H54 (cell line): Measurements from ENCODE around the gene TFDP2.
"Not testable (repeated sequence)": the region's sequence is repeated elsewhere in the genome, so short reads cannot be mapped to it uniquely, and the experiment has no call there.

Experiments used
- DNase-seq: peaks from one replicate; pipeline ENCODE4 v3.0.0; 2011; ENCODE audit warnings: low spot score, mixed read lengths; ENCODE audit not compliant: insufficient read length
- FAIRE-seq: peaks from 3 replicates; lab custom pipeline; 2011; peaks lifted over from hg19 to GRCh38; lab: Jason Lieb, UNC
- POLR2A ChIP-seq: IDR thresholded peaks from 2 replicates; pipeline ENCODE4 v1.6.1; 2011; ENCODE audit warnings: low read depth, mild to moderate bottlenecking, low read length

The TFDP2 gene

GRCh38 chr3:142112601-142113000 lies 36.7 kb downstream of the TFDP2 start:
- TF ChIP-seq POLR2A: no peak
- no peak for FAIRE-seq
- no peak for DNase-seq

GRCh38 chr3:142106548-142106947 lies 42.8 kb downstream of the TFDP2 start:
- DNase-seq: no peak
- no peak for FAIRE-seq
- no peak for TF ChIP-seq POLR2A

GRCh38 chr3:142105991-142106390 lies 43.4 kb downstream of the TFDP2 start:
- no peak for FAIRE-seq
- DNase-seq: no peak
- TF ChIP-seq POLR2A: no peak

GRCh38 chr3:142104763-142105162 lies 44.6 kb downstream of the TFDP2 start:
- no peak for TF ChIP-seq POLR2A
- FAIRE-seq (peak; percentile 60), DNase-seq (no peak)

- peak; percentile 12 for DNase-seq
- no peak for TF ChIP-seq POLR2A
- peak; percentile 93 for FAIRE-seq
Measured at GRCh38 chr3:142098964-142099363, 50.4 kb downstream of the TFDP2 start.

GRCh38 chr3:142097099-142097843 lies 52.1 kb downstream of the TFDP2 start:
- no peak for DNase-seq
- TF ChIP-seq POLR2A: no peak
- no peak for FAIRE-seq

GRCh38 chr3:142095841-142096240 lies 53.5 kb downstream of the TFDP2 start:
- FAIRE-seq (no peak), DNase-seq (no peak)
- no peak for TF ChIP-seq POLR2A

- DNase-seq, FAIRE-seq: not testable (repeated sequence)
Measured at GRCh38 chr3:142088925-142089324, 60.4 kb downstream of the TFDP2 start.

GRCh38 chr3:142088522-142088921 lies 60.8 kb downstream of the TFDP2 start:
- no peak for TF ChIP-seq POLR2A
- DNase-seq: no peak
- FAIRE-seq: no peak

- DNase-seq: no peak
- FAIRE-seq: peak; percentile 58
- no peak for TF ChIP-seq POLR2A
Measured at GRCh38 chr3:142087676-142088075, 61.7 kb downstream of the TFDP2 start.

- no peak for FAIRE-seq
- DNase-seq: no peak
- no peak for TF ChIP-seq POLR2A
Measured at GRCh38 chr3:142086581-142087090, 62.7 kb downstream of the TFDP2 start.

GRCh38 chr3:142081178-142081577 lies 68.2 kb downstream of the TFDP2 start:
- DNase-seq: no peak

GRCh38 chr3:142077859-142078500 lies 71.4 kb downstream of the TFDP2 start:
- DNase-seq: no peak
- FAIRE-seq: no peak

More at GRCh38 chr3:142081178-142081577, 68.2 kb downstream of the TFDP2 start:
- no peak for TF ChIP-seq POLR2A
- FAIRE-seq: no peak

GRCh38 chr3:142077155-142077858 lies 72.0 kb downstream of the TFDP2 start:
- FAIRE-seq (no peak), DNase-seq (no peak)
- TF ChIP-seq POLR2A: no peak

More at GRCh38 chr3:142077859-142078500, 71.4 kb downstream of the TFDP2 start:
- no peak for TF ChIP-seq POLR2A

- FAIRE-seq: not testable (repeated sequence)
Measured at GRCh38 chr3:142075656-142076055, 73.7 kb downstream of the TFDP2 start.

More at GRCh38 chr3:142075656-142076055, 73.7 kb downstream of the TFDP2 start:
- not testable (repeated sequence) for DNase-seq
